ENCODE data around the gene SAT1. TPM values are rescaled to one million over a fixed set of nuclear protein-coding genes. Genes with fewer than 3 reads are reported as not detected.

The SAT1 gene
- total RNA-seq, 1 experiment from 2014 or later, result 55.2 TPM

GRCh38 chrX:23802431-23802830, 19.5 kb downstream of the SAT1 start:
- no peak overlapping the region for H3K18ac ChIP-seq (ENCODE audit: insufficient read length, low read depth, low read length)
- Mint-ChIP-seq H3K27ac (no peak overlapping the region), H3K27me3 (ENCODE audit: low read depth) (no peaks in the 10 kb centered on the region), H3K9me3 (no peaks in the 10 kb centered on the region), H3K36me3 (ENCODE audit: insufficient read depth in 1 of 3, low read depth in 3 of 3) (no peaks in the 10 kb centered on the region), H3K4me1 (peaks cover 13% of the 10 kb centered on the region in 2 experiments), H3K4me3 (no peak overlapping the region)
- H3K56ac ChIP-seq (ENCODE audit: insufficient read length, low read depth, low read length), result no peak overlapping the region
- H2AK5ac ChIP-seq (ENCODE audit: insufficient read length, low read length), result no peak overlapping the region
- no peak overlapping the region for H2BK15ac ChIP-seq (ENCODE audit: low read depth, low read length)
- no peak overlapping the region for H4K91ac ChIP-seq (ENCODE audit: insufficient read length, low read depth, low read length)
- no peaks in the 10 kb centered on the region for H3K79me2 ChIP-seq (ENCODE audit: insufficient read depth, low read length)
- no peak overlapping the region for H2BK5ac ChIP-seq (ENCODE audit: insufficient read length, low read length)
- H4K20me1 ChIP-seq (ENCODE audit: control insufficient read depth, insufficient read depth, insufficient read length), result no peaks in the 10 kb centered on the region
- H2BK12ac ChIP-seq (ENCODE audit: insufficient read length, low read depth, low read length), result no peak overlapping the region
- no peak for DNase-seq
- no peak overlapping the region for H3K27ac ChIP-seq (ENCODE audit: insufficient read length, low read depth, low read length)
- H3K9me3 ChIP-seq (ENCODE audit: control insufficient read depth, low read depth, low read length), result no peaks in the 10 kb centered on the region
- no peaks in the 10 kb centered on the region for H3K79me1 ChIP-seq (ENCODE audit: insufficient read depth, low read depth, low read length, poor library complexity, severe bottlenecking)
- no peak overlapping the region for H2AFZ ChIP-seq (ENCODE audit: low read length)
- H2BK120ac ChIP-seq (ENCODE audit: low read depth, low read length, poor library complexity, severe bottlenecking), result no peak overlapping the region
- no peak overlapping the region for H3K9ac ChIP-seq (ENCODE audit: extremely low read depth, insufficient read length, low read length)
- no peak overlapping the region for H4K5ac ChIP-seq (ENCODE audit: insufficient read length, low read depth, low read length)
- no peak overlapping the region for H2BK20ac ChIP-seq (ENCODE audit: low read depth, low read length, poor library complexity, severe bottlenecking)
- no peak overlapping the region for H3T11ph ChIP-seq (ENCODE audit: low read length)
- H3K27me3 ChIP-seq (ENCODE audit: insufficient read depth, low read length), result no peaks in the 10 kb centered on the region
- H3K23me2 ChIP-seq (ENCODE audit: insufficient read length, low read depth, low read length, poor library complexity, severe bottlenecking), result no peaks in the 10 kb centered on the region
- no peak overlapping the region for H4K8ac ChIP-seq (replicated peaks; ENCODE audit: insufficient read length, low read depth, low read length)
- H3K14ac ChIP-seq (ENCODE audit: insufficient read depth, low read length), result no peak overlapping the region
- H3K23ac ChIP-seq (ENCODE audit: insufficient read length, low read depth, low read length), result no peak overlapping the region
- no CpG with 5 or more reads among the region's 5 CpGs for WGBS (ENCODE audit: extremely low coverage, insufficient read length, low lambda C conversion rate)
- H3K4me1 ChIP-seq (ENCODE audit: insufficient read depth, low read length), result no peaks in the 10 kb centered on the region
- TF ChIP-seq CTCF (conservative IDR thresholded peaks at IDR 0.05), result no peak
- H3K4ac ChIP-seq (ENCODE audit: low read depth, low read length), result no peak overlapping the region
- no peak overlapping the region for H3K4me2 ChIP-seq (ENCODE audit: insufficient read depth, insufficient read length, low read length)

Measured in H9 (cell line).